HepG2 (cell line): Measurements from ENCODE around the gene NSMCE4A. TPM values are rescaled to one million over a fixed set of nuclear protein-coding genes. Genes with fewer than 3 reads are reported as not detected.
"Not testable (repeated sequence)": the region's sequence is repeated elsewhere in the genome, so short reads cannot be mapped to it uniquely, and the experiment has no call there.

Experiments
- ARID5B ChIP-seq: IDR thresholded peaks from 2 replicates; pipeline ENCODE4 v1.4.0; 2020; ENCODE audit warnings: mild to moderate bottlenecking, missing genetic modification reagents
- ASH2L ChIP-seq: fragments of 300-600, 200-600 bp; sonication (generic); IDR thresholded peaks from 2 replicates; pipeline ENCODE4 v1.7.0; 2017; ENCODE audit warnings: low read depth, mild to moderate bottlenecking, moderate library complexity, mixed read lengths, low read length; ENCODE audit not compliant: insufficient read length
- CREB1 ChIP-seq, 2 experiments: fragments of 450-650 bp in 1 of 2; IDR thresholded peaks; 2 replicates each; pipeline ENCODE4 v1.6.1; 2016 to 2017; ENCODE audit warnings: control low read depth in 1 of 2, mild to moderate bottlenecking in 1 of 2, missing compliant biosample characterization in 1 of 2, missing genetic modification characterization in 1 of 2
- EP300 ChIP-seq, 3 experiments: sonication (generic) in 1 of 3; formaldehyde crosslinking in 1 of 3; IDR thresholded peaks; 2 replicates each; pipeline versions ENCODE4 v1.5.1 to v1.6.1; 2011 to 2020; ENCODE audit warnings: low read depth in 2 of 3, low read length in 2 of 3, borderline replicate concordance in 1 of 3, improper control_type of control experiment in 1 of 3, mild to moderate bottlenecking in 1 of 3, missing genetic modification reagents in 1 of 3, moderate library complexity in 1 of 3
- FOXA3 ChIP-seq: IDR thresholded peaks from 2 replicates; pipeline ENCODE4 v1.6.1; 2016; ENCODE audit warnings: missing genetic modification reagents, missing compliant biosample characterization
- GATAD2A ChIP-seq: IDR thresholded peaks from 2 replicates; pipeline ENCODE4 v1.6.1; 2016
- HOXA3 ChIP-seq: sonication (generic); formaldehyde crosslinking; IDR thresholded peaks from 2 replicates; pipeline ENCODE4 v1.5.0; 2020; ENCODE audit warnings: missing genetic modification reagents
- MYC ChIP-seq: sonication (generic); formaldehyde crosslinking; IDR thresholded peaks from 2 replicates; pipeline ENCODE4 v1.9.0; 2021; ENCODE audit warnings: missing genetic modification reagents, borderline replicate concordance
- POLR2AphosphoS5 ChIP-seq: IDR thresholded peaks from 2 replicates; pipeline ENCODE4 v1.6.1; 2012; ENCODE audit warnings: low read depth, low read length
- POLR2G ChIP-seq: fragments of 200-400 bp; formaldehyde crosslinking; IDR thresholded peaks from 2 replicates; pipeline ENCODE4 v1.6.1; 2018; ENCODE audit warnings: mild to moderate bottlenecking, low read depth, low read length, moderate library complexity
- SALL1 ChIP-seq: sonication (generic); formaldehyde crosslinking; IDR thresholded peaks from 2 replicates; pipeline ENCODE4 v1.8.0; 2022; ENCODE audit warnings: mild to moderate bottlenecking, missing genetic modification reagents
- TARDBP ChIP-seq: sonication (generic); formaldehyde crosslinking; IDR thresholded peaks from 2 replicates; pipeline ENCODE4 v1.8.0; 2022; ENCODE audit warnings: mild to moderate bottlenecking, missing genetic modification reagents
- TFDP2 ChIP-seq: sonication (generic); formaldehyde crosslinking; IDR thresholded peaks from 2 replicates; pipeline ENCODE4 v1.4.0; 2020; ENCODE audit warnings: missing genetic modification reagents
- TOPORS ChIP-seq: sonication (generic); formaldehyde crosslinking; IDR thresholded peaks from 2 replicates; pipeline ENCODE4 v1.8.0; 2023; ENCODE audit warnings: mild to moderate bottlenecking, missing genetic modification reagents
- UBTF ChIP-seq: sonication (generic); formaldehyde crosslinking; IDR thresholded peaks from 2 replicates; pipeline ENCODE4 v1.4.0; 2020; ENCODE audit warnings: mild to moderate bottlenecking, missing genetic modification reagents
- ZGPAT ChIP-seq: IDR thresholded peaks from 2 replicates; pipeline ENCODE4 v1.6.1; 2016; ENCODE audit warnings: mild to moderate bottlenecking
- ZNF605 ChIP-seq: sonication (generic); formaldehyde crosslinking; IDR thresholded peaks from 2 replicates; pipeline ENCODE4 v1.8.0; 2022; ENCODE audit warnings: mild to moderate bottlenecking, missing genetic modification reagents
- ZNF790 ChIP-seq: sonication (generic); formaldehyde crosslinking; IDR thresholded peaks from 2 replicates; pipeline ENCODE4 v1.8.0; 2022; ENCODE audit warnings: missing genetic modification reagents, mild to moderate bottlenecking, borderline replicate concordance
- polyA plus RNA-seq, 8 experiments: library from polyadenylated mRNA; depleted of rRNA in 3 of 8; stranded (reverse) in 7 of 8; unstranded in 1 of 8; fragments of >200 nt; fragmentation: Illumina TruSeq in 4 of 8; extraction: Trizol in 4 of 8; gene quantifications; 2 replicates each; pipeline versions ENCODE4 v1.2.1 to v1.2.3, GENCODE V29; 2011 to 2016; ENCODE audit warnings: low read depth in 4 of 8, missing spikeins in 1 of 8, mixed read lengths in 1 of 8; ENCODE audit not compliant: insufficient read depth in 1 of 8
- total RNA-seq, 5 experiments: library from RNA; depleted of rRNA; stranded (reverse); fragments of >200 nt; fragmentation: Illumina TruSeq; extraction: Trizol; gene quantifications; 2 replicates each; pipeline ENCODE4 v1.2.3, GENCODE V29; 2016; ENCODE audit warnings: low read depth in 1 of 5

NSMCE4A gene
- total and polyA plus RNA-seq, 2 of the 13 experiments (the other 11 are each of a cell fraction or from before 2014, with no cell fraction given) = 61.1 to 91.6 TPM

- peak; percentile 63 for TF ChIP-seq UBTF
- TF ChIP-seq TARDBP = peak; percentile 48; the same call in 1 of the 2 replicates
- TF ChIP-seq SALL1 (CRISPR knock-in tag) = peak; percentile 48
- TF ChIP-seq TOPORS = 0 out of 2 replicates have a peak, but pooled peaks have one; percentile 41
- peak; percentile 81 for TF ChIP-seq ARID5B (CRISPR knock-in tag)
- TF ChIP-seq ZGPAT = peak; percentile 55
- TF ChIP-seq ZNF605 = 0 out of 2 replicates have a peak, but pooled peaks have one; percentile 37
- peak; percentile 60 for TF ChIP-seq FOXA3
- peak in 1 of 2 experiments; percentile 45; a peak in 1 of 4 replicates for TF ChIP-seq EP300 (IDR thresholded peaks at IDR 0.05; ENCODE audit: low read depth in 2 of 2, low read length in 2 of 2)
- not testable (repeated sequence) for TF ChIP-seq EP300 (CRISPR knock-in tag; IDR thresholded peaks at IDR 0.05; ENCODE audit: borderline replicate concordance); CREB1 (IDR thresholded peaks at IDR 0.05)
- TF ChIP-seq POLR2AphosphoS5 = peak; percentile 43; the same call in 1 of the 2 replicates
- peak; percentile 23 for TF ChIP-seq ASH2L
- TF ChIP-seq CREB1 (CRISPR knock-in tag; IDR thresholded peaks at IDR 0.05) = peak; percentile 36; the same call in 1 of the 2 replicates
- peak; percentile 75 for TF ChIP-seq POLR2G
- TF ChIP-seq MYC = peak; percentile 48; the same call in 1 of the 2 replicates
- TF ChIP-seq GATAD2A (CRISPR knock-in tag) = peak; percentile 64; the same call in 1 of the 2 replicates
- 0 out of 2 replicates have a peak, but pooled peaks have one; percentile 26 for TF ChIP-seq TFDP2 (CRISPR knock-in tag)
- TF ChIP-seq ZNF790 (CRISPR knock-in tag) = peak; percentile 17; the same call in 1 of the 2 replicates
- peak; percentile 15; the same call in 1 of the 2 replicates for TF ChIP-seq HOXA3 (CRISPR knock-in tag)
These were observed 44.5 kb downstream of the NSMCE4A start (continued) for GRCh38 chr10:121930268-121931085.
